ENCODE data around the gene ANKRD26. TPM values are rescaled to one million over a fixed set of nuclear protein-coding genes. Genes with fewer than 3 reads are reported as not detected.

Gene ANKRD26
- total RNA-seq = 35.2 TPM

DNA sequence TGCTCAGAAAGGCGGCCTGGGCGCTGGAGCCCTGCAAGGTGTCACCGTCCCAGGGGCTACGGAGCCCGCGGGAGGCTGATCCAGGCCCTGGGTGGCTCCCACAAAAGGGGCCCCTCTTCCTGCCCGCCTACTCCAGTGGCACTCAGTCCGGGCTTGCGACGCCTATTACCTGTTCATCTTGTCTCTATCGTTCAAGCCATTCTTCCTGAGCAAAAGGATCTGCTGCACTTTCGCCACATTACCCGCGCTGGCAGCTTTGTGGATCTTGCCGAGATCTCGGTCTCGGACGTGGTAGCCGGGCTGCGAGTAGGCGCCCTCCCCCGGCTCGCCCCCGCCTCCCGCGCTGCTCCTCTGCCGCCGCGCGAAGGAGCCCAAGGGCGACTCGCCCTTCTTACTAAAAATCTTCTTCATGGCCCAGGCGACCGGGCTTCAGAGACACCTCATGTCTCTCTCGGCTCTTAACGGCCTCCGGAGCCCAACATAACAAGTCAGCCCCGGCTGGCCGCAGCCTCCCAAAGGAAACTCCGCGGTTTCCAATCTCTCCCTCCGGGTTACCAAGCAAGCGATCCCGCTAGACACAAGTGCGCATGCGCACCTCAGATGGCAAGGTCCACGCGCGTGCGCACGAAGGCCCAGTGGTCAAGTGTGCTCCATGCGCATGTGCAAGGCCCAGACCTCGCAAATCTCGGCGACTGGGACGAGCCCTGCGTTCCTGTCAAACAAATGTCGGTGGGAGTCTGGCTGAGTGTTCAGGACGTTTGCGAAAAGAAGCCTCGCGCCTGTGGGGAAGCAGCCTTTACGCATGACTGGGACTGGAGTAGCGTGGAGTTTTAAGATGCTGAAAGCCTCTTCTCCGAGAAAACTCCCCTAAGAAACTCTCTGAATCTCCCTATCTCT, at the start of gene ANKRD26:
TSS of gene ANKRD26 (minus strand) at position 579 of the 897 bp plus-strand sequence. CDS start at position 411, 168 bp downstream.

Other genes starting within 250 kb of the ANKRD26 start
- 54.2 TPM for gene ABI1, start 239.5 kb downstream of the ANKRD26 start, total RNA-seq
- gene YME1L1, start 53.9 kb upstream of the ANKRD26 start, total RNA-seq = 105 TPM
- 12.1 TPM for gene MASTL, start 54.9 kb upstream of the ANKRD26 start, total RNA-seq
- 58.5 TPM for gene ACBD5, start 140.3 kb upstream of the ANKRD26 start, total RNA-seq